ENCODE data around the gene RAB27B. TPM values are rescaled to one million over a fixed set of nuclear protein-coding genes. Genes with fewer than 3 reads are reported as not detected.

Gene RAB27B
- total RNA-seq, 4 donors from 2014 or later, result 0.19 to 0.98 (median 0.61) TPM

GRCh38 chr18:54900290-54900689, 72.0 kb downstream of the RAB27B start:
- TF ChIP-seq CTCF (IDR thresholded peaks at IDR 0.05; ENCODE audit: low read depth), result no peak

DNA sequence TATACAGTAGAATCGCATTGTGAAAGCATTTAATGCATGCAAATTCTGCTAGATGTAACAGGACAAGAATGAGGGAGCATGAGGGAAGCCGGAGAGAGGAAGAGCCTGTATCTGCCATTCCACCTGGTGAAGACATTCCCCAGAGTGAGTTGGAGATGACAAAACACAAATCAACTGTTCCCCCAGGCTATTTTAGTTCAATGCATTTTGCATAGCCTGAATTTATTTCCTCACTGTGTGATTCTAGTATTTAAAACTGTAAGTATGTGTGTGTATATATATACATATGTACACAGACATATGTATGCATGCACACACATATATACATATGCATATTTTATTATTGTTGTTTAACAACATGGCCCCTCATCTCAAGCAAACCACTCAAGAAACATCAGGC, 76.3 kb downstream of the RAB27B start:
- no peak for TF ChIP-seq CTCF (IDR thresholded peaks at IDR 0.05; ENCODE audit: low read depth)

DNA sequence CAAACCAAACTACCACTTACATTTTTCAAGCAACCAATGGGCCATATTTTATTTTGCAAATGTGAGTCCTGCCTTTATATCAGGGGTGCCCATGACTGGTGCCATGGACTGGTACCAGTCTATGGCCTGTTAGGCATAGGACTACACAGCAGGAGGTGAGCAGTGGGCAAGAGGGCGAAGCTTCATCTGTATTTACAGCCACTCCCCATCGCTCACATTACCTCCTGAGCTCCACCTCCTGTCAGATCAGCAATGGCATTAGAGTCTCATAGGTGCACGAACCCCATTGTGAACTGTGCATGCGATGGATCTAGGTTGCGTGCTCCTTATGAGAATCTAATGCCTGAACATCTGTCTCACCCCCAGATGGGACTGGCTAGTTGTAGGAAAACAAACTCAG, 77.4 kb downstream of the RAB27B start:
- no peak for TF ChIP-seq CTCF (IDR thresholded peaks at IDR 0.05; ENCODE audit: low read depth)

DNA sequence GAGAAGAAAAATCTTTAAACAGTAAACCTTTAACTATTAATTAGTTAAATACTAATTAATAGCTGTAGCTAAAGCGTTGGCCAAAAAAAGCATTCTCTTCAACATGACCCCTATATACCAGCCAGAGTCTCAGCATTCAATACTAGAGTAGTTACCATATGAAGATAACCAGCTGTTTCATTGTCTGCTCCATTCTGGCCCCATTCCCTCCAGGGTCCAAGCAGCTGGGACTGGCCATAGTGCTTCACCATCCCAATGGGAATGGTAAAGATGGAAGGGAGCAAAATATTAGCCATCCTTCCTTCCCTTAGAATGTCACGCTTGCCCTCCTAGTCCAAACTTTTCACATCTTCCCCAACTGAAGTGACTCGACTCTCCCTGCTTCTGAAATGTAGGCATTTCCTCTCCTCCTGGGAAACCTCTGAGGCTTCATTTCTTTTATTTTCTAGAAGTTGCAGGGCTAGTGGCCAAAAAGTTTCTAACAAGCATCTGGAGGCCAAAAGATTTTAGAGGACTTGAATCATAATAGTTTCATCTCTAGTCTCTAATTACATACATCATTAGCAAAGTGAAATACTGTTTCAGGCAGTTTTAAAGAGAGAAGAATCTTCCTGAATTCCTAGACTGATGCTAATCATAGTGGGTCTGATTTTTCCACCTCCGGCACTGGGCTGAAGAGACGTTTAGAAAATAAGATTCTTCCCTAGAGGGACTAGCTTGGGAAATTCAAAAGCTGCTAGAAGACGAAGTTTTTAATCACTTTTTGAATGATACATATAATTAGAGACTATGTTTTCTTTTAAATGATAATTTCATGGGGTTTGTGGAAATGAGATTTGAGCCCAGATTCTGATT, 78.3 kb downstream of the RAB27B start:
- no peak for TF ChIP-seq CTCF (IDR thresholded peaks at IDR 0.05; ENCODE audit: low read depth)

DNA sequence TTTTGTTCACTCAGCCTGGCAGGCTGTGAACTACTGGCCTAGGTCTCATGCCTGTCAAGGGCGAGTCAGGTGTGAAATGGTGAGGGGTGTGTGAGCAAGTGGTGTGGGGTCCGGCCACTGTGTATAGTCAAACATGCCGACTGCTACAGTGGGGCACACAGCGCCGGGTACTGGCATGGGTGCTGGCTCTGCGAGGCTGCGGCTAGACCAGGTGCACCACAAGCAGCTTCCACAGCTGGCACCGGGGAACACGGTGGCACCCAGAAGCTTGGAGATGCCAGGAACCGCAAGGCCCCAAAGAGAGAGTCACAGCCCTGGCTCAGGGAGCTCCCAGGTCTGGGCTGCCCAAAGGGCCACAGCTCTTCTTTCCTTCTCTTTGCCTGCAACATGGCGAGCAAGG, 81.3 kb downstream of the RAB27B start:
- TF ChIP-seq CTCF (IDR thresholded peaks at IDR 0.05; ENCODE audit: low read depth), result no peak

- TF ChIP-seq CTCF (IDR thresholded peaks at IDR 0.05; ENCODE audit: low read depth), result no peak
Observed at GRCh38 chr18:54910161-54910919, 82.1 kb downstream of the RAB27B start.

- no peak for TF ChIP-seq CTCF (IDR thresholded peaks at IDR 0.05; ENCODE audit: low read depth)
Observed at GRCh38 chr18:54911551-54911950, 83.3 kb downstream of the RAB27B start.

Measured in subcutaneous adipose tissue (tissue), 4 donors.